ENCODE measurements around the gene SDK2.

Gene SDK2

DNA sequence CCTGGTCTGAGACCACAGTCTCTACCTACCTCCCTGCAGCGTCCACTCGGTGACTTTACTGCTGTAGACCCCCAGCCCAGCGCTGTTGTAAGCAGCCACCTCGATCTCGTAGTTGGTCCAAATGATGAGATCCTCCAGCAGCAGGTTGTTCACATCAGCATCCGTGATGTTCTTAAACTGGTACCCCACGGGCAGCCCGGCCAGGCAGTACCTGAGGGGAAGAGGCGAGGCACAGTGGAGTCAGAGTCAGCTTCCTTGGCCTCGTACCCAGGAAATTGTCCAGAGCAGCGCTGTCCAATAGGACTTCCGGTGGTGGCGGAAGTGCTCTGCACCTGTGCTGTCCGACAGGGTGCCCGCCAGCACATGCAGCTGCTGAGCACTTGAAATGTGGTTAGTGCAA, 228.5 kb downstream of the SDK2 start:
- Histone ChIP-seq H3K36me3 (ENCODE audit: control insufficient read depth, low read length) (no peaks in the 10 kb centered on the region), H3K4me3 (ENCODE audit: low read length) (no peak overlapping the region), H3K4me2 (ENCODE audit: low read length) (no peak overlapping the region), H3F3A (ENCODE audit: control insufficient read depth, insufficient read depth) (no peaks in the 10 kb centered on the region), H3K4me1 (ENCODE audit: control insufficient read depth, low read length) (no peaks in the 10 kb centered on the region), H3K9me2 (replicated peaks; ENCODE audit: control insufficient read depth, low read length) (no peaks in the 10 kb centered on the region), H3K27ac (ENCODE audit: low read depth, low read length) (no peak overlapping the region), H3K9me3 (ENCODE audit: control insufficient read depth, insufficient read depth, low read length) (no peaks in the 10 kb centered on the region), H3K27me3 (ENCODE audit: control insufficient read depth, low read length) (no peaks in the 10 kb centered on the region), H3K79me2 (ENCODE audit: control insufficient read depth, low read length) (no peaks in the 10 kb centered on the region), H4K20me1 (ENCODE audit: control insufficient read depth, insufficient read depth, low read depth, low read length) (no peaks in the 10 kb centered on the region)
- no peak for TF ChIP-seq CTCF (IDR thresholded peaks at IDR 0.05; ENCODE audit: low read depth, low read length, poor library complexity, severe bottlenecking)
- no peak for TF ChIP-seq EZH2phosphoT487 (IDR thresholded peaks at IDR 0.05; ENCODE audit: borderline replicate concordance, low read length)

DNA sequence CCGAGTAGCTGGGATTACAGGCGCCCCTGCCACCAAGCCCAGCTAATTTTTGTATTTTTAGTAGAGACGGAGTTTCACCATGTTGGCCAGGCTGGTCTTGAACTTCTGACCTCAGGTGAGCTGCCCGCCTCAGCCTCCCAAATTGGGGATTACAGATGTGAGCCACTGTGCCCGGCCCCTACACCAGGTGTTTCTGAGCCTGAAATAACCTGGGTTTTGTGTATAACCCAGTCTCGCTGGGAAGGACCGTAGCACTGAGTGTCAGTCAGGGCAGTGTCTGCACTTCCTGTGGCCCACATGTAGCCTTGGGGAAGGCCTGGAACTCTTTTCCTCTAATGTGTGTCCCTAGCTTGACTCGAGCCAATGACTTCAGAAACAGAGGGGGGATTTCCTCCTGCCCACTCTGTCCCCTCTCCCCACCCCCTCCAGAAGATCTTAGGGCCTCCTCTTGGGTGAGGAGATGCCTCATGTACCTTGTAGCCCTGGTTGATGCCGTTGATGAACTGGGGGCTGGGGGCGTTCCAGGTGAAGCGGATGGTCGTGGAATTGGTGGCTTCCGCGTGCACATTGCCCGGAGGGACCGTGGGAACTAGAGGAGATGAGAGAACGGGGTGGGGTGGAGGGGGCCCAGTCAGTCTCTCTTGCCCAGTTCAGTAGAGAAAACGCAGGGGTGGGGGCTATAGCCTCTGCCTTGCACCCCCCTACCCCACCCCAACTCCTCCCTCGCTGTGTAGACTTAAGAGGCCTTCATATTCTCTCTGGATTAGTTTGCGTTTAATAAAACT, 229.9 kb downstream of the SDK2 start:
- Histone ChIP-seq H4K20me1 (ENCODE audit: control insufficient read depth, insufficient read depth, low read depth, low read length) (no peaks in the 10 kb centered on the region), H3K27me3 (ENCODE audit: control insufficient read depth, low read length) (no peaks in the 10 kb centered on the region), H3K27ac (ENCODE audit: low read depth, low read length) (no peak overlapping the region), H3K9me3 (ENCODE audit: control insufficient read depth, insufficient read depth, low read length) (no peaks in the 10 kb centered on the region), H3K79me2 (ENCODE audit: control insufficient read depth, low read length) (no peaks in the 10 kb centered on the region), H3F3A (ENCODE audit: control insufficient read depth, insufficient read depth) (no peaks in the 10 kb centered on the region), H3K9me2 (replicated peaks; ENCODE audit: control insufficient read depth, low read length) (no peaks in the 10 kb centered on the region), H3K4me1 (ENCODE audit: control insufficient read depth, low read length) (no peaks in the 10 kb centered on the region), H3K36me3 (ENCODE audit: control insufficient read depth, low read length) (no peaks in the 10 kb centered on the region), H3K4me3 (ENCODE audit: low read length) (no peak overlapping the region), H3K4me2 (ENCODE audit: low read length) (no peak overlapping the region)
- no peak for TF ChIP-seq EZH2phosphoT487 (IDR thresholded peaks at IDR 0.05; ENCODE audit: borderline replicate concordance, low read length)
- no peak for TF ChIP-seq CTCF (IDR thresholded peaks at IDR 0.05; ENCODE audit: low read depth, low read length, poor library complexity, severe bottlenecking)

GRCh38 chr17:73412914-73413313, 231.3 kb downstream of the SDK2 start:
- no peak overlapping the region for H3K4me3 ChIP-seq (ENCODE audit: low read length)
- H3K4me1 ChIP-seq (ENCODE audit: control insufficient read depth, low read length): no peaks in the 10 kb centered on the region
- H3K9me2 ChIP-seq (replicated peaks; ENCODE audit: control insufficient read depth, low read length): no peaks in the 10 kb centered on the region
- no peak overlapping the region for H3K4me2 ChIP-seq (ENCODE audit: low read length)
- no peaks in the 10 kb centered on the region for H3K79me2 ChIP-seq (ENCODE audit: control insufficient read depth, low read length)
- no peaks in the 10 kb centered on the region for H3K27me3 ChIP-seq (ENCODE audit: control insufficient read depth, low read length)
- H3K27ac ChIP-seq (ENCODE audit: low read depth, low read length): no peak overlapping the region
- no peaks in the 10 kb centered on the region for H4K20me1 ChIP-seq (ENCODE audit: control insufficient read depth, insufficient read depth, low read depth, low read length)
- no peak for TF ChIP-seq EZH2phosphoT487 (IDR thresholded peaks at IDR 0.05; ENCODE audit: borderline replicate concordance, low read length)
- TF ChIP-seq CTCF (IDR thresholded peaks at IDR 0.05; ENCODE audit: low read depth, low read length, poor library complexity, severe bottlenecking): no peak
- H3K9me3 ChIP-seq (ENCODE audit: control insufficient read depth, insufficient read depth, low read length): no peaks in the 10 kb centered on the region
- H3K36me3 ChIP-seq (ENCODE audit: control insufficient read depth, low read length): no peaks in the 10 kb centered on the region
- no peaks in the 10 kb centered on the region for H3F3A ChIP-seq (ENCODE audit: control insufficient read depth, insufficient read depth)

Data from DOHH2 (cell line).